Natural killer cell (primary cell): ENCODE data around the gene RAPGEF4. TPM values are rescaled to one million over a fixed set of nuclear protein-coding genes. Genes with fewer than 3 reads are reported as not detected.

Source experiments
- ATAC-seq, 3 donors: fragments of 150-1000 bp in 2 of 3; fragments of 200-7000 bp in 1 of 3; cut with Tn5 transposase; 1 replicate in 1 of 3; 2 replicates in 2 of 3; pipeline ENCODE4 v1.10.0; 2021; ENCODE audit warnings: mild to moderate bottlenecking in 2 of 3, moderate library complexity in 2 of 3
- DNase-seq, 2 donors: peaks; one replicate each; pipeline versions ENCODE4 v3.0.0 to v3.0.0-alpha.2; 2013 to 2021; ENCODE audit warnings: mixed read lengths in 1 of 2
- H3K27ac ChIP-seq: one replicate; pipeline ENCODE4 v1.5.1; 2013; ENCODE audit warnings: mild to moderate bottlenecking, low read length
- H3K27me3 ChIP-seq: one replicate; pipeline ENCODE4 v1.6.1; 2013; ENCODE audit warnings: low read length; ENCODE audit not compliant: control insufficient read depth, insufficient read depth
- H3K36me3 ChIP-seq: one replicate; pipeline ENCODE4 v1.6.1; 2013; ENCODE audit warnings: low read length; ENCODE audit not compliant: control insufficient read depth, insufficient read depth
- H3K4me1 ChIP-seq: one replicate; pipeline ENCODE4 v1.6.1; 2013; ENCODE audit warnings: low read length; ENCODE audit not compliant: control insufficient read depth, insufficient read depth
- H3K4me3 ChIP-seq: one replicate; pipeline ENCODE4 v1.5.1; 2013; ENCODE audit warnings: low read length
- H3K9me3 ChIP-seq: one replicate; pipeline ENCODE4 v1.6.1; 2013; ENCODE audit warnings: low read length; ENCODE audit not compliant: control insufficient read depth, insufficient read depth
- H3K27ac Mint-ChIP-seq, 2 donors: one replicate each; pipeline ENCODE4 v1.8.0; 2022; ENCODE audit warnings: mild to moderate bottlenecking in 2 of 2, mixed read lengths in 2 of 2, moderate library complexity in 1 of 2
- H3K27me3 Mint-ChIP-seq, 2 donors: one replicate each; pipeline ENCODE4 v1.8.0; 2022; ENCODE audit warnings: low read depth in 2 of 2, mixed read lengths in 2 of 2
- H3K36me3 Mint-ChIP-seq: one replicate; pipeline ENCODE4 v1.8.0; 2022; ENCODE audit warnings: mixed read lengths
- H3K4me1 Mint-ChIP-seq, 2 donors: one replicate each; pipeline ENCODE4 v1.8.0; 2022; ENCODE audit warnings: mixed read lengths in 2 of 2
- H3K4me3 Mint-ChIP-seq: one replicate; pipeline ENCODE4 v1.8.0; 2022; ENCODE audit warnings: mild to moderate bottlenecking, moderate library complexity, mixed read lengths
- H3K9me3 Mint-ChIP-seq, 2 donors: one replicate each; pipeline ENCODE4 v1.8.0; 2022; ENCODE audit warnings: mixed read lengths in 2 of 2
- CTCF ChIP-seq: fragments of 200-600 bp; IDR thresholded peaks from one replicate; pipeline ENCODE4 v1.8.0; 2022; ENCODE audit warnings: antibody characterized with exemption
- WGBS: methylation state at CpG from one replicate; pipeline ENCODE4 v1.1.7; 2013; ENCODE audit warnings: missing lambda C conversion rate; ENCODE audit not compliant: insufficient coverage; 5-methylcytosine and 5-hydroxymethylcytosine counted together
- intact Hi-C: fragments of 100-400 bp; cut with micrococcal nuclease; formaldehyde crosslinking; loops from one replicate; pipeline ENCODE4 v1.14.2; 2022
- total RNA-seq, 4 donors: library from RNA; stranded (reverse); fragments of 120-200 nt in 1 of 4; gene quantifications; one replicate each; pipeline versions ENCODE4 v1.2.3 to v1.2.4, GENCODE V29; 2013 to 2022

The RAPGEF4 gene
- total RNA-seq, 3 donors from 2014 or later (not counting 1 experiment from before 2014, with no cell fraction given) = 0.50 TPM; not detected in 2

GRCh38 chr2:172930871-172931255 lies 195.2 kb downstream of the RAPGEF4 start:
- Histone ChIP-seq H3K27ac (no peak overlapping the region), H3K9me3 (no peaks in the 10 kb centered on the region), H3K27me3 (no peaks in the 10 kb centered on the region), H3K36me3 (no peaks in the 10 kb centered on the region), H3K4me1 (no peaks in the 10 kb centered on the region), H3K4me3 (no peak overlapping the region)
- Mint-ChIP-seq H3K36me3 (no peaks in the 10 kb centered on the region), H3K27ac (no peak overlapping the region), H3K4me3 (no peak overlapping the region), H3K9me3 (no peaks in the 10 kb centered on the region), H3K27me3 (peaks cover 19 to 23% of the 10 kb centered on the region in 2 donors), H3K4me1 (peaks cover 4 to 6% of the 10 kb centered on the region in 2 donors)
- no peak for ATAC-seq
- TF ChIP-seq CTCF = no peak
- WGBS = 88% methylated on average over 2 of the region's 7 CpGs
- DNase-seq = no peak
- intact Hi-C loops = loop anchor here (5.0 kb wide), 2 partner anchors 759 to 1359 kb away; no protein-coding TSS in a partner anchor

- Histone ChIP-seq H3K4me3 (no peak overlapping the region), H3K9me3 (no peaks in the 10 kb centered on the region), H3K4me1 (no peaks in the 10 kb centered on the region), H3K27ac (no peak overlapping the region), H3K27me3 (no peaks in the 10 kb centered on the region), H3K36me3 (no peaks in the 10 kb centered on the region)
- Mint-ChIP-seq H3K27me3 (peaks cover 19 to 23% of the 10 kb centered on the region in 2 donors), H3K4me3 (no peak overlapping the region), H3K27ac (no peak overlapping the region), H3K9me3 (no peaks in the 10 kb centered on the region), H3K4me1 (peaks cover 4 to 6% of the 10 kb centered on the region in 2 donors), H3K36me3 (no peaks in the 10 kb centered on the region)
- ATAC-seq (no peak), DNase-seq (peak in 1 of 2 donors; percentile 4)
- no peak for TF ChIP-seq CTCF
- intact Hi-C loops = loop anchor here (5.0 kb wide), 2 partner anchors 759 to 1359 kb away; no protein-coding TSS in a partner anchor
- WGBS = 33% methylated on average over 5 of the region's 7 CpGs
Observed at GRCh38 chr2:172931256-172931894, 195.7 kb downstream of the RAPGEF4 start.

- Mint-ChIP-seq H3K27ac (no peak overlapping the region), H3K36me3 (no peaks in the 10 kb centered on the region), H3K4me1 (peaks cover 4 to 6% of the 10 kb centered on the region in 2 donors), H3K4me3 (no peak overlapping the region), H3K9me3 (no peaks in the 10 kb centered on the region), H3K27me3 (peaks cover 21 to 23% of the 10 kb centered on the region in 2 donors)
- TF ChIP-seq CTCF = peak; percentile 67
- intact Hi-C loops = loop anchor here (5.0 kb wide), 2 partner anchors 760 to 1360 kb away; no protein-coding TSS in a partner anchor
- Histone ChIP-seq H3K4me1 (no peaks in the 10 kb centered on the region), H3K36me3 (no peaks in the 10 kb centered on the region), H3K27ac (no peak overlapping the region), H3K4me3 (no peak overlapping the region), H3K9me3 (no peaks in the 10 kb centered on the region), H3K27me3 (no peaks in the 10 kb centered on the region)
- peak in 1 of 2 donors; percentile 81 for DNase-seq
- WGBS = 6% methylated on average over 3 of the region's 8 CpGs
- ATAC-seq = peak in 1 of 3 donors; percentile 65
Observed at GRCh38 chr2:172931918-172932520, 196.4 kb downstream of the RAPGEF4 start.
